DMS53 (cell line): ENCODE data around the gene UGDH.

Source experiments
- DNase-seq: peaks from one replicate; lab custom pipeline; 2025; lab: John Stamatoyannopoulos, UW

The UGDH gene

GRCh38 chr4:39452860-39453587, 74.2 kb downstream of the UGDH start:
- peak; percentile 46 for DNase-seq

- DNase-seq: peak; percentile 23
These were observed 74.9 kb downstream of the UGDH start for GRCh38 chr4:39452153-39452859.

GRCh38 chr4:39451423-39452023, 75.7 kb downstream of the UGDH start:
- DNase-seq: peak; percentile 30

GRCh38 chr4:39450618-39451017, 76.6 kb downstream of the UGDH start:
- DNase-seq: peak; percentile 60
